IPS-20b (cell line): Measurements from ENCODE around the gene MYOF.
A peak's percentile ranks its signal among the peaks of the same experiment; 100 is the strongest.
"Not testable (repeated sequence)": the region's sequence is repeated elsewhere in the genome, so short reads cannot be mapped to it uniquely, and the experiment has no call there.

ENCODE experiments used
- H3K27ac ChIP-seq: one replicate; pipeline ENCODE4 v1.5.1; 2013; ENCODE audit warnings: low read length
- H3K27me3 ChIP-seq: 2 replicates; pipeline ENCODE4 v1.6.1; 2013; ENCODE audit warnings: mild to moderate bottlenecking, low read length, inconsistent platforms; ENCODE audit not compliant: insufficient read depth
- H3K36me3 ChIP-seq: 2 replicates; pipeline ENCODE4 v1.6.1; 2013; ENCODE audit warnings: low read depth, mild to moderate bottlenecking, inconsistent platforms, low read length, moderate library complexity; ENCODE audit not compliant: insufficient read depth
- H3K4me1 ChIP-seq: 2 replicates; pipeline ENCODE4 v1.6.1; 2013; ENCODE audit warnings: mild to moderate bottlenecking, control low read depth, inconsistent platforms, low read length, moderate library complexity; ENCODE audit not compliant: insufficient read depth
- H3K4me3 ChIP-seq: 2 replicates; pipeline ENCODE4 v1.5.1; 2013; ENCODE audit warnings: mild to moderate bottlenecking, low read length, inconsistent platforms
- H3K9ac ChIP-seq: 2 replicates; pipeline ENCODE4 v1.6.1; 2013; ENCODE audit warnings: low read depth, mild to moderate bottlenecking, inconsistent platforms, low read length, moderate library complexity
- H3K9me3 ChIP-seq: 2 replicates; pipeline ENCODE4 v1.6.1; 2013; ENCODE audit warnings: mild to moderate bottlenecking, low read depth, low read length, inconsistent platforms; ENCODE audit not compliant: insufficient read depth

Gene MYOF

DNA sequence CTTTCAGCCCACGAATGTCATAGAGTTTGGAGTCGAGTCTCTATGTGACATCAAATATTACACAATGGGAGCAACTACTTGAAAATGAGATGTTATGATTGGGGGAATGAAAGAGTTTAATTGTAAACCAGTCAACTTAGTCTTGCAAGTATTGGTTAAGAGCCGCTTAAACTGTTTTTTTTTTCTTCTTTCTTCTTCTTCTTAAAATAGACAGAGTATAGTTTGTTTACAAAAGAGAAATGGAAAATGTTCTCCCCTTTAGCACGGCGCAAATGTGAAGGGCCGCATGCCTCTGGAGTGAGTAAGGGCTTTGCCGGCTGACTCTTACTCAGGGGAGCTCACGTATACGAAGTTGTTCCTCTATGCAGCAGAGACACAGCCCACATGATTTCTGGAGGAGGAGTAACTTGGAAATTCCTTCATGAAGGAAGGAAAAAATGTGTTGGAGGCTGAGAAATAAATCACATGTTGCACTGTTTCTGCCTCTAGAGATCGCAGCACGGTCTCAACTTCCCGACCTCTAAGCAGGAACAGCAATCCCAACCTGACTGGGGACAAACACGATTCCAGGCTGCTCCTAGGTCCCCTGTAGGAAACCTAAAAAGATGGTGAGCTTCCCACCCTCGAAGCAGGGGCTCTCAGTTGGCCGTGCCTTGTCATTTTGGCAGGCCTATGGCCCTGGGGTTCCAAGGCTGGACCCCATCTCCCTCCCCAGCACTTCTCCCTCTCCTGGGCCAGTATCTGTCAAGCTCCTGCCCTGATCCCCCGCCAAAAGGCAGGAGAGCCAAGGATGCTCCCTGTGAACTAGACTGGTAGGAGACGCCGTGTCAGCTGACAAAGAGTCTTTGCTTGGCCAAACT, 44.8 kb downstream of the MYOF start:
- Histone ChIP-seq H3K4me3 (peak overlapping the region; percentile 15), H3K4me1 (peaks cover 45% of the 10 kb centered on the region), H3K27ac (peak overlapping the region; percentile 73), H3K36me3 (no peaks in the 10 kb centered on the region), H3K9me3 (no peaks in the 10 kb centered on the region), H3K27me3 (no peaks in the 10 kb centered on the region), H3K9ac (peak overlapping the region; percentile 67; the same call in 1 of the 2 replicates)

DNA sequence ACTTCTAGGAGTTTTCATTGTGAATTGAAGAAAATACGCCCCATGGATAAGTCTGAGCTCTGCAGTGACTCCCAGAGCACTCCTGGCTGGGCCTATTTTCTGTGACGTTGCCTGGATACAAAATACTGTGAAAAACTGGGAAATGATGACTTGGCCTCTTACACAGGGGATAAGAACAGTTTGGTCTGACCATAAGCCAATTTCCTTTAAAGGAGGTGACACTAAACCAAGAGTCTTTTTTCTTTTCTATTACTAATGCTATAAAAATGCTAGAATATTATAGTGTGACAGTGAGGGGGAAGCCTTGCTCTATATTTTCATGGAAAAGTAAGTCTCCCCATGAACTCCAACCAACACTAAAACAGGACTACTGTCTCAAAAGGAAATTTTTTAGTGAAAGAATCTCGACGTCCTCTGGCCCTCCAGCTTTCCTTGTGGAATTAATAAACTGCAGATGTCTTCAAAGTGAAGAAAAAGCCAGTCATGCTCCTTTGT, 45.5 kb downstream of the MYOF start:
- peaks cover 42% of the 10 kb centered on the region for H3K4me1 ChIP-seq
- no peak overlapping the region for H3K4me3 ChIP-seq
- peak overlapping the region; percentile 67; the same call in 1 of the 2 replicates for H3K9ac ChIP-seq
- peak overlapping the region; percentile 73 for H3K27ac ChIP-seq
- no peaks in the 10 kb centered on the region for H3K27me3 ChIP-seq
- no peaks in the 10 kb centered on the region for H3K9me3 ChIP-seq
- H3K36me3 ChIP-seq, result no peaks in the 10 kb centered on the region

DNA sequence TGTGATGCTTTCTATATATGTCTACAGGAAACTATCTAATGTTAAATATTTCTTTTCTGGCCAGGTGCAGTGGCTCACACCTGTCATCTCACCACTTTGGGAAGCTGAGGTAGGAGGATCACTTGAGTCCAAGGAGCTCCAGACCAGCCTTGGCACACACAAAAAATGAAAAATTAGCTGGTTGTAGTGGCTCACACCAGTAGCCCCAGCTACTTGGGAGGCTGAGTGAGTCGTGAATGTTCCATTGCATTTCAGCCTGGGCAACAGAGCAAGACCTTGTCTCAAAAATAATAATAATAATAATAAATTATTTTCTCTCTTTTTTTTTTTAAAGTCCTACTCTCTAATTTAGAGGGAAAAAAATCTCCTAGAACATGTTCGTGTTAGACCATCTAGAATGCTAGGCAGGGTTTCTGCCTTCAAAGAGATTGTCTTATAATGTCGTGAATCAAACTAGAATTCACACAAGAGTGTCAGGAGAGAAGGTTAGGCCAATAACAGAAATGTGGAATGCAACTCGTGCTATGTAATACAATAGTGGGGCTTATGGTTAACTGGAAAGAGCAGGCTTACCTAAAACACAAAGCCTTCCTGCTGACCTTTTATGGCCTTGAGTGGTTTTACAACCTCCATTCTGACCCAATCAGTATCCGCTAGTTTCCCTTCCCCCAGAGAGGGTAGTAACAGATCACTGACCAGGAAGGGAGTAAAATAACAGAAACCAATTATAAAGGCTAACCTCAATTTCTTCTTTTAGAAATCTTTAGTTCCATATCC, 46.3 kb downstream of the MYOF start:
- Histone ChIP-seq H3K36me3 (no peaks in the 10 kb centered on the region), H3K4me1 (peaks cover 41% of the 10 kb centered on the region), H3K27me3 (no peaks in the 10 kb centered on the region), H3K9ac (peak overlapping the region; percentile 67; the same call in 1 of the 2 replicates), H3K4me3 (no peak overlapping the region; the same call in 1 of the 2 replicates), H3K9me3 (no peaks in the 10 kb centered on the region), H3K27ac (peak overlapping the region; percentile 13)

DNA sequence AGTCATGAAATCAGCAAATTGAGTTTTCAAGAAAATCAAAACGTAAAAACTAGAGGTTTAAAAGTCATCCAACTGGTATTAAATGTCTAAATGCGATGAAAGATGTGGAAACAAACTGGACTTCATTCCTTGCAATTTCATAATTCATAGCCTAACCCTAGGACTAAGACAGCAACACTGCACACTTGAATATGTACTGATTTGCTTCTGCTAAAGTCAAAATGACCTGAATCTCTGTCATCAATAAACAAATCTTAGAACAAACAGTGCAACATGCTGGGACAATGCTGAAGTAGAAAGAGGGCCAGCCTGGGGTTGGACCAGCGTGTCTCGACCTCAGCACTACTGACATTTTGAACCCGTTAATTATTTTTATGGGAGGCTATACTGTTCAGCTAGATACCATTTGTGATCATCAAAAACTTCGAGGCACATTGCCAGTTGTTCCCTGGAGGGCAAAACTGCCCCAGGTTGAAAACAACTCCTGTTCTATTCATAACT, 47.1 kb downstream of the MYOF start:
- Histone ChIP-seq H3K4me3 (no peak overlapping the region), H3K9ac (peak overlapping the region; percentile 10; the same call in 1 of the 2 replicates), H3K27ac (no peak overlapping the region), H3K4me1 (peaks cover 39% of the 10 kb centered on the region), H3K9me3 (no peaks in the 10 kb centered on the region), H3K27me3 (no peaks in the 10 kb centered on the region), H3K36me3 (no peaks in the 10 kb centered on the region)

DNA sequence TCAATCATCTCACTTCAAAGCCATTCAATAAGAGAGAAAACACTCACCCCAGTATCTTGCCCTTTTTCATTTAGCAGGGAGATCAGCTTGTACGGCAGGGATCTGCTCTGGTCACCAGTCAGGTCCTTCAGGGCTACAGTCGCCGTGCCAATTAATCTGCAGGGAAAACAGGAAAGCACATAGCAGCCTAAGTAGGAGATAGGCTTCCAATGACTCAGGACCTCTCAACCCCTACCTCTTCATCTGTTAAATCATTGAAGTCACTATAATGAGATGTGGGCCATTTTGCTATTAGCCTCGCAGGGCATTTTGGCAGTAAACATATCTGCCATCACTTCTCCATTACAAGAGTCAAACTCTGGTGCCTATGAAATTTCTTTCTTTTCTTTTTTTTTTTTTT, 50.8 kb downstream of the MYOF start:
- Histone ChIP-seq H3K4me3 (no peak overlapping the region), H3K27me3 (no peaks in the 10 kb centered on the region), H3K27ac (no peak overlapping the region), H3K36me3 (no peaks in the 10 kb centered on the region), H3K9me3 (no peaks in the 10 kb centered on the region), H3K9ac (no peak overlapping the region), H3K4me1 (peaks cover 6% of the 10 kb centered on the region)

DNA sequence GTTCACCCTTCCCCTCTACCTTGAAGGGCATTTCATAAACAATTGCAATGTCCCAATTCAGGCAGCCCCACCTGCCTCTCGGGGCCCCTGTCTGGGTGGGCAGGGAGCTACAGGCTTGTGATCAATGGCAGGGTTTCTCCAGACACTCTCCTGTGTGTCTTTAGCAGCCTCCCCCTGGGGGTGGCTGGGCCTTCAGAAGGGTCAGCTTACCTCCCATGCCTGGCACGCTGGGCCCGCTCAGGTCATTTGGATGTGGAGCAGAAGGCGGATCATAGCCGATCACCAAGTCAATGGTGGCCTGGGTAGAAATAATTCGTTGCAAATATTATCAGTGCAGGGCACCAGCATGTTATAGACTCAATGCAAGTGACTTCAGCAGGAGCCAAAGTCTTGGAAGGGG, 56.3 kb downstream of the MYOF start:
- H3K36me3 ChIP-seq, result no peaks in the 10 kb centered on the region
- H3K27ac ChIP-seq, result no peak overlapping the region
- no peak overlapping the region for H3K9ac ChIP-seq
- no peaks in the 10 kb centered on the region for H3K9me3 ChIP-seq
- no peaks in the 10 kb centered on the region for H3K27me3 ChIP-seq
- no peak overlapping the region for H3K4me3 ChIP-seq
- H3K4me1 ChIP-seq, result peaks cover 10% of the 10 kb centered on the region

DNA sequence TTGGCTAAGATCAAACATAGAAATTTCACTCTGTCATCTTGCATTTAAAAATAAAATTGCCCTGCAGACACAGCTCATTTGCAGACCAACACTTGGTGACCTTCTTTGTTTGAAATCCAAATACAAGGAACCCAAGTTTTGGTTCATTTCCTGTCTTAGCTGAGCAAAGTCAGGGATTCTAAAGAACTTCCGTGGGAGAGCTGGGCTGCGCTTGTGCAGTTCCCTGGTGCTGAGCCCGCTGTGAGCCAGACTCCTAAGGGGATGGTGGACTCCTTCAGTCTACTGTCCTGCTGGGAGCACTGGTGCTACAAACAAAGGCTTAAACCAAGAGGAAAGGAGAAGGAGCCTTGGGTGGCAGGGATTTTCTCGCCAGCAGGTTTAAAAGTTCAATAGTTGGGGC, 60.0 kb downstream of the MYOF start:
- H3K4me3 ChIP-seq, result no peak overlapping the region
- H3K27me3 ChIP-seq, result no peaks in the 10 kb centered on the region
- no peaks in the 10 kb centered on the region for H3K9me3 ChIP-seq
- H3K9ac ChIP-seq, result peak overlapping the region; percentile 36; the same call in 1 of the 2 replicates
- no peaks in the 10 kb centered on the region for H3K36me3 ChIP-seq
- peaks cover 15% of the 10 kb centered on the region for H3K4me1 ChIP-seq
- H3K27ac ChIP-seq, result no peak overlapping the region

DNA sequence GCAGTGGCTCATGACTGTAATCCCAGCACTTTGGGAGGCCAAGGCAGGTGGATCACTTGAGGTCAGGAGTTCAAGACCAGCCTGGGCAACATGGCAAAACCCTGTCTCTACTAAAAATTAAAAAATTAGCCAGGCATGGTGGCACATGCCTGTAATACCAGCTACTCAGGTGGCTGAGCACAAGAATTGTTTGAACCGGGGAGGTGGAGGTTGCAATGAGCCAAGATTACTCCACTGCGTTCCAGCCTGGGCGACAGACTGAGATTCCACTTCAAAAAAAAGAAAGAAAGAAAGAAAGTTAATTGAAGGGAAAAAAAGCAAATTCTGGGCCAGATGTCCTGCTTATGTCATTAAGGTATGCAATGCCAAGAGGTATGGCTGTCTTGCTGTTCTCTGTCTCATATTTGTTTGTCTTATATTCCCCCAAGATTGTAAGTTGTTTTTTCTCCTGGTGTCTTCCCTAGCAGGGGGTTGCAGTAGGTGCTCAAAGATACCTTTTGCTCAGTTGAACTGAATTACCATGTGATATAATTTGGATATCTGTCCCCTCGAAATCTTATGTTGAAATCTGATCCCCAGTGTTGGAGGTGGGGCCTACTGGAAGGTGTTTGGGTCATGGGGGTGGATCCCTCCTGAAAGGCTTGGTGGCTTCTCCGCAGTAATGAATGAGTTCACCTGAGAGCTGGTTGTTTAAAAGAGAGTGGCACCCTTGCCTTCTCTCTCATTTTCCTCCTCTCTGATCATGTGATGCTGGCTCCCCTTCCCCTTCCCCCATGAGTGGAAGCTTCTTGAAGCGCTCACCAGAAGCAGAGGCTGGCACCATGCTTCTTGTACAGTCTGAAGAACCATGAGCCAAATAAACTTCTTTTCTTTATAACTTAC, 60.9 kb downstream of the MYOF start:
- Histone ChIP-seq H3K9ac (no peak overlapping the region), H3K4me3 (no peak overlapping the region), H3K4me1 (peaks cover 15% of the 10 kb centered on the region), H3K27me3 (no peaks in the 10 kb centered on the region), H3K27ac (no peak overlapping the region), H3K36me3 (no peaks in the 10 kb centered on the region), H3K9me3 (no peaks in the 10 kb centered on the region)

DNA sequence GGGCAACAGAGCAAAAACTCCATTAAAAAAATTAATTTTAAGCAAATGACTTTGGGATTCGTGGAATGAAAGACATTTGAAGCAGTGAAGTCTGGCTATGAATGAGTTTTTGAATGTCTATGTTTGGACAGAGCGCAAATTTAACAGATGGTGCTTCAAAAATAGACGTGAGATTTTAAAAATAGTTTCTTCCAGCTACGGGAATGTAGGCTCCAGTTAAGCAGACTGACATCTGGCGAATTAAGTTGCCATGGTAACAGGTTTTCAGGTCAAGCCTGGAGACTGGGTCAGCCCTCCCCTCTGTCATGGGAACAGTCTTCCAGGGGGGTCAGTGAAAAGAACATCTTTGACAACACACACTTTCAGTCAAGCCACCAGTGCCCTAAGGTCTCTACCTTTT, 62.0 kb downstream of the MYOF start:
- Histone ChIP-seq H3K27me3 (no peaks in the 10 kb centered on the region), H3K4me1 (peaks cover 15% of the 10 kb centered on the region), H3K36me3 (no peaks in the 10 kb centered on the region), H3K27ac (no peak overlapping the region), H3K9ac (no peak overlapping the region), H3K9me3 (no peaks in the 10 kb centered on the region), H3K4me3 (no peak overlapping the region)

DNA sequence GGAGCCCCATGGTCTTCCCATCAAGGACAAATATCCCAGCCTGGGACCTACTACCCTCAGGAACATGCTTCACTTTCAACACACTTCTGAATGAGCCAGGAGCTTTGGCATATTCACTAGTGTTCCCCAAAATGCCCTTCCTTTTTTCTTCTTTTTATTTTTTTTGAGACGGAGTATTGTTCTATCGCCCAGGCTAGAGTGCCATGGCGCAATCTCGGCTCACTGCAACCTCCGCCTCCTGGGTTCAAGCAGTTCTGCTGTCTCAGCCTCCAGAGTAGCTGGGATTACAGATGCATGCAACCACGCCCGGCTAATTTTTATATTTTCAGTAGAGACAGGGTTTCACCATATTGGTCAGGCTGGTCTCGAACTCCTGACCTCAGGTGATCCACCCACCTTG, 63.1 kb downstream of the MYOF start:
- peaks cover 15% of the 10 kb centered on the region for H3K4me1 ChIP-seq
- H3K27ac ChIP-seq, H3K4me3 ChIP-seq, H3K9ac ChIP-seq, H3K36me3 ChIP-seq, H3K9me3 ChIP-seq, H3K27me3 ChIP-seq: not testable (repeated sequence)

DNA sequence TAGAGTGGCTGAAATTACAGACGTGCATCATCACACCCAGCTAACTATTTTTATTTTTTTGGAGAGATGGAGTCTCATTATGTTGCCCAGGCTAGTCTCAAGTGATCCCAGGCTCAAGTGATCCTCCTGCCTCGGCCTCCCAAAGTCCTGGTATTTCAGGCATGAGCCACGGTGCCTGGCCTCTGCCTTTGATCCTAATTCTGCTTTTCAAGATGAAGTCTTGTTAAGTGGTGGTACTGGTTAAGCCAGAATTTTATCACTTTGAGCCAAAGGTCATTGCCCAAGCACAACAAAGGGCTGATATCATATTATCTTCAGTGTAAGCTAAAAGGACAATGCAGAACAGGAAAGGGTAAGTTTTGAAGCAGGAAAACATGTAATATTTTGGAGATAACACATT, 64.2 kb downstream of the MYOF start:
- H3K4me1 ChIP-seq, result peaks cover 15% of the 10 kb centered on the region
- H3K9me3 ChIP-seq, result no peaks in the 10 kb centered on the region
- H3K36me3 ChIP-seq, result no peaks in the 10 kb centered on the region
- no peaks in the 10 kb centered on the region for H3K27me3 ChIP-seq
- H3K27ac ChIP-seq, result no peak overlapping the region
- no peak overlapping the region for H3K4me3 ChIP-seq
- no peak overlapping the region for H3K9ac ChIP-seq
